Measurements from ENCODE around the gene SOX21.

DNA sequence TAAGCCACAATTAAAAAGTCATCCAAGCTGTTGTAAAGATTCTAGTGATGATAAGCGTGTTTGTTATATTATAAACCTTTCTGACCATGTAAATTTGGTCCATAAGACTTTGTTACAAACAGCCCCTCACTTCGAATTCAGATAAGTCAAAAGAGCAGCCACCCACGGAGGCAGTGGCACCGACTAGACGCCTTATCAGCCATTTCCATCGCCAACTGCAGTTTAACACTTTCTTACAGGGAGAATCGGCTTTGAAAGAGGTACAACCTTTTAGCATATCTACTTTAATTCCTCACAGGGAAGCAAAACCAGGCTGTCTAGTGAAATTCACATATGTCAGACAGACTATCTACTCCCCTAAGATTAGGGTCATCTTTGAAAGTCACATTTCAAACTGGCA is 47.5 kb downstream of the SOX21 start:
- no peak for TF ChIP-seq SUZ12 (IDR thresholded peaks at IDR 0.05; ENCODE audit: extremely low read depth, insufficient read depth, insufficient read length)
- no peak for TF ChIP-seq ZNF274 (IDR thresholded peaks at IDR 0.05; ENCODE audit: low read depth, low read length)
